Upper lobe of right lung (tissue), 1 donor: ENCODE data around the gene TYMS. TPM values are rescaled to one million over a fixed set of nuclear protein-coding genes. Genes with fewer than 3 reads are reported as not detected.

Experiments used
- ATAC-seq: fragments of 200-7000 bp; cut with Tn5 transposase; one replicate; pipeline ENCODE4 v1.9.1; 2020; ENCODE audit warnings: mild to moderate bottlenecking, moderate library complexity
- DNase-seq: peaks from one replicate; pipeline ENCODE4 v3.0.0-alpha.2; 2020
- H3K27ac ChIP-seq: fragments of 200-600 bp; one replicate; pipeline ENCODE4 v1.8.0; 2022
- H3K27me3 ChIP-seq: fragments of 200-600 bp; one replicate; pipeline ENCODE4 v1.8.0; 2022; ENCODE audit warnings: mild to moderate bottlenecking
- H3K36me3 ChIP-seq: fragments of 200-600 bp; one replicate; pipeline ENCODE4 v1.8.0; 2022
- H3K4me1 ChIP-seq: fragments of 200-600 bp; one replicate; pipeline ENCODE4 v1.8.0; 2022
- H3K4me3 ChIP-seq: fragments of 200-600 bp; one replicate; pipeline ENCODE4 v1.8.0; 2022; ENCODE audit warnings: mild to moderate bottlenecking
- H3K9me3 ChIP-seq: fragments of 200-600 bp; one replicate; pipeline ENCODE4 v1.8.0; 2022
- intact Hi-C: fragments of 100-400 bp; cut with DNase I; formaldehyde crosslinking; loops from one replicate; pipeline ENCODE4 v1.11.0; 2022
- total RNA-seq: library from RNA; stranded (reverse); fragmentation: NEBNext Ultra II Directional; extraction: Animal tissue kit (Norgen Biotek cat#: 25700); gene quantifications from one replicate; pipeline ENCODE4 v1.2.1, GENCODE V29; 2021
- TF ChIP-seq, protein P1 (sequence below): fragments of 200-600 bp; IDR thresholded peaks from one replicate; pipeline ENCODE4 v1.8.0; 2022; ENCODE audit warnings: antibody characterized with exemption
- donor health status: DM: no; HTN: yes; CAD: no; lungs with severe emphysema.

TYMS gene
- total RNA-seq, 1 donor from 2014 or later = 4.6 TPM

DNA sequence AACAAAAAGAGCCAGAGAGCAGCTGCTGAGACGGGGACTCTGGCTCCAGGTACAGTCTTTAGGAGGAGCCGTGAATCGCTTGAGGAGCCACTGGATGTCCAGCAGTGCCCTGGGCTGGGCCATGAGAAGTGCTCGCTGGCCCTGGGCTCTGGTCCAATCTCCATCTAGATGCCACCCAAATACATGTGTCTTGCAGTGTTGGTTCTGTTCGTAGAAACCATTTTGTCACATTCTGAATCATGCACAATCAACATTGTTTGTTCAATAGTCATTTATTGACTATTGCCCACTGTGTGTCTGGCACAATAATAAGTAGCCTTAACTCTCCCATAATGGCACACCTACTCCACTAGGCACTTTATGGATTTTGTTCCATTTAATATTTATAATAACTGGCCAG is 26.1 kb downstream of the TYMS start:
- no peaks in the 10 kb centered on the region for H3K4me1 ChIP-seq
- no peaks in the 10 kb centered on the region for H3K27me3 ChIP-seq
- H3K9me3 ChIP-seq = no peaks in the 10 kb centered on the region
- intact Hi-C loops = no loop called here
- TF ChIP-seq, protein P1, sequence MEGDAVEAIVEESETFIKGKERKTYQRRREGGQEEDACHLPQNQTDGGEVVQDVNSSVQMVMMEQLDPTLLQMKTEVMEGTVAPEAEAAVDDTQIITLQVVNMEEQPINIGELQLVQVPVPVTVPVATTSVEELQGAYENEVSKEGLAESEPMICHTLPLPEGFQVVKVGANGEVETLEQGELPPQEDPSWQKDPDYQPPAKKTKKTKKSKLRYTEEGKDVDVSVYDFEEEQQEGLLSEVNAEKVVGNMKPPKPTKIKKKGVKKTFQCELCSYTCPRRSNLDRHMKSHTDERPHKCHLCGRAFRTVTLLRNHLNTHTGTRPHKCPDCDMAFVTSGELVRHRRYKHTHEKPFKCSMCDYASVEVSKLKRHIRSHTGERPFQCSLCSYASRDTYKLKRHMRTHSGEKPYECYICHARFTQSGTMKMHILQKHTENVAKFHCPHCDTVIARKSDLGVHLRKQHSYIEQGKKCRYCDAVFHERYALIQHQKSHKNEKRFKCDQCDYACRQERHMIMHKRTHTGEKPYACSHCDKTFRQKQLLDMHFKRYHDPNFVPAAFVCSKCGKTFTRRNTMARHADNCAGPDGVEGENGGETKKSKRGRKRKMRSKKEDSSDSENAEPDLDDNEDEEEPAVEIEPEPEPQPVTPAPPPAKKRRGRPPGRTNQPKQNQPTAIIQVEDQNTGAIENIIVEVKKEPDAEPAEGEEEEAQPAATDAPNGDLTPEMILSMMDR = no peak
- DNase-seq (no peak), ATAC-seq (no peak)
- H3K27ac ChIP-seq = no peak overlapping the region
- no peak overlapping the region for H3K4me3 ChIP-seq
- peaks cover 37% of the 10 kb centered on the region for H3K36me3 ChIP-seq

DNA sequence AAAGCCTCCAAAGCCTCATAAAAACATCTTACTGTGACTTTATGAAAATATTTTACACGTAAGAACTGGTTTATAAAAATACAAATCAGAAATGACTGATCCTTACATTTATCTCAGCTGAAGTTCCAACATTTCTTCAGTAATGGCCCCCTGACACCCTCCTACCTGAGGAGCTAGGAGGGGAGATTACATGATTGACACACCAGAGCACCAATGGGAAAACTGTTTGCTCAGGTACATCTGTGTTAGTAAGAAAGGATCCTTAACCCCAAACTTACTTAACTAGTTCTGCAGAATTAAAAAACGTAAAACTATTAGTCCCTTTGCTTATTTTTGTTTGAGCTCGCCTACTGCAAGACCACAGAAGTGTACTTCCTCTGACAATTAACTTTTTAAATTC is 28.0 kb downstream of the TYMS start:
- Histone ChIP-seq H3K4me3 (no peak overlapping the region), H3K36me3 (peaks cover 39% of the 10 kb centered on the region), H3K27ac (no peak overlapping the region), H3K27me3 (no peaks in the 10 kb centered on the region), H3K4me1 (no peaks in the 10 kb centered on the region), H3K9me3 (no peaks in the 10 kb centered on the region)
- ATAC-seq = no peak
- no peak for DNase-seq
- TF ChIP-seq, protein P1 = no peak
- intact Hi-C loops = no loop called here

DNA sequence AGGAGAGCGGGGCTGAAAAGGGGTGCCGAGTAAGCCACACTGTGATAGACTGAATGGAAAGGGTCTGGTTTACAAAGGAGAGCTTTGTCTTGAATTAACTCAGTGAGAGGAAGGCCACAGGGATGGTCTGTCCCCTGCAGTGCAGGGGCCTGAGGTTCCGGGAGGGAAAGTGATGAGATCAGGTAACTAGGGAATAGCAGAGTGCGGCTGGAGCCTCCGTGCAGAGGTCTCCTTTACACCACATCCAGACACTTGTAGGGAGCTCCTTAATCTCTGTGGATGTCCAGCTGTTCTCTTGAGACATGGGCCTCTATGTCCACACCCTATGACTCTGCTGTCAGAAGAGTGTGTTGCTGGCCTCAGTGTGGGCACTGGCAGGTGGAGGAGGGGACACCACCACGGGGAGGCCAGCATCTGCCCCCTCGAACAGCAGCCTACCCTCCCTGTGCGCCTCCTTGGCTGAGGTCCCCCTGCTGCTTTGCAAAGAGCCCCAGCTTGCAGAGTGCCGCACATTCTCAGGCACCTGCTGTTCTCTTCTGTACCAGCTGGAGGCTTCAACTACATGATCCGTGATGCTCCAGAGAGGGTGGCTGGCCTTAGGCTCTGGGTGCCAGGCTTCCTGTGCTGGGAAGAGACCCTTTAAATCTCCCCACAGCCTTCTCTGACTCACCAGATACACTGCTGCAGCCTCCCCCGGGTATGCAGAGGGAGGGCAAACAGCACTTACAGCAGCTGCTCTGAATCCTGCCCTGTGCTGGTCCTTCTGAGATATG is 29.1 kb downstream of the TYMS start:
- no peak overlapping the region for H3K4me3 ChIP-seq
- ATAC-seq (no peak), DNase-seq (no peak)
- no peak overlapping the region for H3K27ac ChIP-seq
- no peaks in the 10 kb centered on the region for H3K9me3 ChIP-seq
- no peaks in the 10 kb centered on the region for H3K27me3 ChIP-seq
- H3K4me1 ChIP-seq = no peaks in the 10 kb centered on the region
- intact Hi-C loops = no loop called here
- TF ChIP-seq, protein P1 = no peak
- peaks cover 42% of the 10 kb centered on the region for H3K36me3 ChIP-seq

DNA sequence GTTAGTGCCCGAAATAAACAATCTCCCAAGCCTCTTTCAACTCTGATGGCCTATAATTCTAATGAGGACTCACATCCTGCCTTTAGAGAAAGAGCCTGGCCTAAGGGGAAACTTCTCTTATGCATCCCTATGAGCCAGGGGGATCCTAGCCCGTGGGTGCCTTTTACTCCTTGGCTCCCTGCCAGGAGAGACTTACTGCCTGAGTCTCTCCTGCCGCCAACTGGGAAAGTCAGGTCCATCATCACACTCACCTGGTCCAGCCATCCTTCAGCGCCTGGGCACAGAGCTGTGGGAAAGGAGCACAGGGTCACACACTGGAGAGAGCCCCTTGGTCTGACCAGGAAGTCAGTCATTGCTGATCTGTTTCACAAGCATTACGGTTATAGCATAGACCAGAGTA is 30.9 kb downstream of the TYMS start:
- intact Hi-C loops = no loop called here
- no peak overlapping the region for H3K27ac ChIP-seq

DNA sequence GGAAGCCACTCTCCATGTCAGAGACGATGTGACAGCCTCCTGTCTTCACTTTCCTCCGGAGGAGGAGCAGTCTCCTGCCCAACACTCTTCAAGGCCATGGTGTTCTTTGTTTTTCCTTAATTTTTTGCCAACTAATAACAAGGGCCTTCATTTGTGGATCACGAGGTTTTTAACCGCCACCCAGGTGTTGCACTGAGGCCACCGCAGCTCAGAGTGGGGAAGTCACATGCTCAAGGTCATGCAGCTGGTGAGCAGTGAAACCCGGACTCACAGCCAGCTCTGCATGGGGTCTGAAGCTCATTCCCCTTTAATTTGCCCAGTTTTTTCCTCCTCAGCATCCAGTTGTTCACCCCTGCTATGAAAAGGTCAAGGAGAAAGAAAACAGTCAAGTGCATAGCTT is 35.4 kb downstream of the TYMS start:
- no peak overlapping the region for H3K27ac ChIP-seq
- no peak overlapping the region for H3K4me3 ChIP-seq
- no peaks in the 10 kb centered on the region for H3K4me1 ChIP-seq
- ATAC-seq = no peak
- DNase-seq = no peak
- intact Hi-C loops = no loop called here
- no peaks in the 10 kb centered on the region for H3K27me3 ChIP-seq
- H3K9me3 ChIP-seq = no peaks in the 10 kb centered on the region
- TF ChIP-seq, protein P1 = no peak
- peaks cover 46% of the 10 kb centered on the region for H3K36me3 ChIP-seq

More for the DNA sequence above, 30.9 kb downstream of the TYMS start:
- no peaks in the 10 kb centered on the region for H3K27me3 ChIP-seq
- H3K36me3 ChIP-seq = peaks cover 42% of the 10 kb centered on the region
- ATAC-seq (no peak), DNase-seq (no peak)
- H3K4me1 ChIP-seq = no peaks in the 10 kb centered on the region
- no peak overlapping the region for H3K4me3 ChIP-seq
- TF ChIP-seq, protein P1 = no peak
- no peaks in the 10 kb centered on the region for H3K9me3 ChIP-seq
